Left ventricle myocardium inferior (tissue), 1 donor: ENCODE measurements around the gene CCDC187. TPM values are rescaled to one million over a fixed set of nuclear protein-coding genes. Genes with fewer than 3 reads are reported as not detected.

Experiments
- DNase-seq: peaks from one replicate; pipeline ENCODE4 v3.0.0-alpha.2; 2020
- H3K27ac ChIP-seq: fragments of 200-600 bp; replicated peaks from 2 replicates; pipeline ENCODE4 v1.8.0; 2021
- H3K27me3 ChIP-seq: fragments of 200-600 bp; 2 replicates; pipeline ENCODE4 v1.8.0; 2021; ENCODE audit warnings: low read depth
- H3K36me3 ChIP-seq: fragments of 200-600 bp; 2 replicates; pipeline ENCODE4 v1.8.0; 2021
- H3K4me1 ChIP-seq: fragments of 200-600 bp; 2 replicates; pipeline ENCODE4 v1.8.0; 2021
- H3K4me3 ChIP-seq: fragments of 200-600 bp; 2 replicates; pipeline ENCODE4 v1.8.0; 2021; ENCODE audit warnings: mild to moderate bottlenecking, moderate library complexity
- H3K9me3 ChIP-seq: fragments of 200-600 bp; replicated peaks from 2 replicates; pipeline ENCODE4 v1.8.0; 2021
- CTCF ChIP-seq: fragments of 200-600 bp; IDR thresholded peaks from 2 replicates; pipeline ENCODE4 v1.8.0; 2021; ENCODE audit warnings: antibody characterized with exemption, mild to moderate bottlenecking, borderline replicate concordance
- intact Hi-C: fragments of 100-400 bp; cut with micrococcal nuclease; formaldehyde crosslinking; loops from one replicate; pipeline ENCODE4 v1.11.0; 2022
- total RNA-seq: library from RNA; stranded (reverse); fragmentation: NEBNext Ultra II Directional; extraction: Animal tissue kit (Norgen Biotek cat#: 25700); gene quantifications from one replicate; pipeline ENCODE4 v1.2.1, GENCODE V29; 2021
- donor health status: DM: no; HTN: yes; CAD: no; lungs with severe emphysema.

The CCDC187 gene
- total RNA-seq, 1 donor from 2014 or later: not detected

GRCh38 chr9:136231478-136232297 lies 72.2 kb downstream of the CCDC187 start:
- intact Hi-C loops: no loop called here
- Histone ChIP-seq H3K9me3 (no peaks in the 10 kb centered on the region), H3K27me3 (no peaks in the 10 kb centered on the region), H3K36me3 (peaks cover 13% of the 10 kb centered on the region), H3K27ac (peak overlapping the region; percentile 48), H3K4me1 (peaks cover 4% of the 10 kb centered on the region), H3K4me3 (peak overlapping the region; percentile 22)
- no peak for DNase-seq
- TF ChIP-seq CTCF: no peak

- H3K36me3 ChIP-seq: peaks cover 7% of the 10 kb centered on the region
- H3K4me1 ChIP-seq: peaks cover 4% of the 10 kb centered on the region
- H3K9me3 ChIP-seq: no peaks in the 10 kb centered on the region
- no peak overlapping the region for H3K4me3 ChIP-seq
- H3K27ac ChIP-seq: no peak overlapping the region
- H3K27me3 ChIP-seq: no peaks in the 10 kb centered on the region
- no peak for DNase-seq
- TF ChIP-seq CTCF: no peak
- intact Hi-C loops: no loop called here
Measured at GRCh38 chr9:136230773-136231172, 73.1 kb downstream of the CCDC187 start.

- intact Hi-C loops: no loop called here
- no peak for TF ChIP-seq CTCF
- no peaks in the 10 kb centered on the region for H3K27me3 ChIP-seq
- H3K9me3 ChIP-seq: no peaks in the 10 kb centered on the region
- H3K36me3 ChIP-seq: peaks cover 3% of the 10 kb centered on the region
- H3K4me3 ChIP-seq: no peak overlapping the region
- DNase-seq: no peak
- peaks cover 4% of the 10 kb centered on the region for H3K4me1 ChIP-seq
- H3K27ac ChIP-seq: no peak overlapping the region
Measured at GRCh38 chr9:136230365-136230764, 73.5 kb downstream of the CCDC187 start.

GRCh38 chr9:136229096-136230065 lies 74.5 kb downstream of the CCDC187 start:
- Histone ChIP-seq H3K4me3 (no peak overlapping the region), H3K4me1 (peaks cover 4% of the 10 kb centered on the region), H3K36me3 (no peaks in the 10 kb centered on the region), H3K27me3 (no peaks in the 10 kb centered on the region), H3K9me3 (no peaks in the 10 kb centered on the region), H3K27ac (no peak overlapping the region)
- intact Hi-C loops: no loop called here
- no peak for DNase-seq
- TF ChIP-seq CTCF: no peak

- peaks cover 11% of the 10 kb centered on the region for H3K36me3 ChIP-seq
- H3K27ac ChIP-seq: no peak overlapping the region
- no peak for DNase-seq
- no peaks in the 10 kb centered on the region for H3K27me3 ChIP-seq
- intact Hi-C loops: no loop called here
- no peaks in the 10 kb centered on the region for H3K9me3 ChIP-seq
- no peak for TF ChIP-seq CTCF
- H3K4me1 ChIP-seq: peaks cover 4% of the 10 kb centered on the region
- H3K4me3 ChIP-seq: no peak overlapping the region
Measured at GRCh38 chr9:136228107-136228875, 75.6 kb downstream of the CCDC187 start.
